Stimulated activated CD8-positive, alpha-beta memory T cell treated with anti-CD3 and anti-CD28 coated beads, Interleukin-4, amount 100 ng/mL, for 48 hours (primary cell): ENCODE measurements around the gene HCN4.

Experiments
- DNase-seq: peaks from one replicate; pipeline ENCODE4 v3.0.0-alpha.2; 2020

The HCN4 gene

GRCh38 chr15:73287019-73287418 lies 81.7 kb downstream of the HCN4 start:
- no peak for DNase-seq

- DNase-seq: no peak
These were observed 82.4 kb downstream of the HCN4 start for GRCh38 chr15:73286311-73286710.

GRCh38 chr15:73284090-73284716 lies 84.6 kb downstream of the HCN4 start:
- DNase-seq: no peak

- no peak for DNase-seq
These were observed 85.3 kb downstream of the HCN4 start for GRCh38 chr15:73283366-73283962.

- DNase-seq: no peak
These were observed 86.0 kb downstream of the HCN4 start for GRCh38 chr15:73282567-73283365.

- DNase-seq: no peak
These were observed 92.9 kb downstream of the HCN4 start for GRCh38 chr15:73275862-73276261.

GRCh38 chr15:73273181-73274002 lies 95.4 kb downstream of the HCN4 start:
- DNase-seq: peak; percentile 59

GRCh38 chr15:73270366-73271097 lies 98.2 kb downstream of the HCN4 start:
- no peak for DNase-seq
